OCI-LY1 (cell line): Measurements from ENCODE around the gene CNPPD1.

Experiments used
- EZH2 ChIP-seq: fragments of 200-600 bp; sonication (generic), shearing (Covaris generic); IDR thresholded peaks from 2 replicates; pipeline ENCODE4 v1.8.0; 2017; ENCODE audit warnings: borderline replicate concordance, mixed run types, mild to moderate bottlenecking, antibody characterized with exemption, low read length, moderate library complexity, mixed read lengths
- TF ChIP-seq, protein P1 (sequence below): fragments of 200-600 bp; sonication (generic), shearing (Covaris generic); IDR thresholded peaks from 2 replicates; pipeline ENCODE4 v1.5.1; 2017; ENCODE audit warnings: mild to moderate bottlenecking, antibody characterized with exemption, low read length, moderate library complexity, mixed read lengths

GRCh38 chr2:219197388-219197787 lies 20.7 kb upstream of the CNPPD1 start:
- TF ChIP-seq, protein P1, sequence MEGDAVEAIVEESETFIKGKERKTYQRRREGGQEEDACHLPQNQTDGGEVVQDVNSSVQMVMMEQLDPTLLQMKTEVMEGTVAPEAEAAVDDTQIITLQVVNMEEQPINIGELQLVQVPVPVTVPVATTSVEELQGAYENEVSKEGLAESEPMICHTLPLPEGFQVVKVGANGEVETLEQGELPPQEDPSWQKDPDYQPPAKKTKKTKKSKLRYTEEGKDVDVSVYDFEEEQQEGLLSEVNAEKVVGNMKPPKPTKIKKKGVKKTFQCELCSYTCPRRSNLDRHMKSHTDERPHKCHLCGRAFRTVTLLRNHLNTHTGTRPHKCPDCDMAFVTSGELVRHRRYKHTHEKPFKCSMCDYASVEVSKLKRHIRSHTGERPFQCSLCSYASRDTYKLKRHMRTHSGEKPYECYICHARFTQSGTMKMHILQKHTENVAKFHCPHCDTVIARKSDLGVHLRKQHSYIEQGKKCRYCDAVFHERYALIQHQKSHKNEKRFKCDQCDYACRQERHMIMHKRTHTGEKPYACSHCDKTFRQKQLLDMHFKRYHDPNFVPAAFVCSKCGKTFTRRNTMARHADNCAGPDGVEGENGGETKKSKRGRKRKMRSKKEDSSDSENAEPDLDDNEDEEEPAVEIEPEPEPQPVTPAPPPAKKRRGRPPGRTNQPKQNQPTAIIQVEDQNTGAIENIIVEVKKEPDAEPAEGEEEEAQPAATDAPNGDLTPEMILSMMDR: no peak
- TF ChIP-seq EZH2: no peak
